Urinary bladder (tissue), 4 donors: ENCODE measurements around the gene GSTT2B. TPM values are rescaled to one million over a fixed set of nuclear protein-coding genes. Genes with fewer than 3 reads are reported as not detected.
"Not testable (repeated sequence)": the region's sequence is repeated elsewhere in the genome, so short reads cannot be mapped to it uniquely, and the experiment has no call there.

Experiments
- DNase-seq: peaks from one replicate; pipeline ENCODE4 v3.0.0-alpha.2; 2015; ENCODE audit errors: extremely low spot score
- H3K27ac ChIP-seq: one replicate; pipeline ENCODE4 v1.5.1; 2013; ENCODE audit warnings: low read depth, mild to moderate bottlenecking, moderate library complexity
- H3K36me3 ChIP-seq: one replicate; pipeline ENCODE4 v1.6.1; 2013; ENCODE audit warnings: mild to moderate bottlenecking, moderate library complexity; ENCODE audit not compliant: insufficient read depth
- H3K4me1 ChIP-seq: one replicate; pipeline ENCODE4 v1.6.1; 2013; ENCODE audit warnings: mild to moderate bottlenecking, moderate library complexity; ENCODE audit not compliant: insufficient read depth
- H3K4me3 ChIP-seq: one replicate; pipeline ENCODE4 v1.5.1; 2013; ENCODE audit warnings: low read depth, low read length
- WGBS: extraction: QIAGEN DNeasy Blood & Tissue Kit; methylation state at CpG from one replicate; pipeline ENCODE4 v1.1.7; 2013; 5-methylcytosine and 5-hydroxymethylcytosine counted together
- polyA plus RNA-seq: library from polyadenylated mRNA; stranded (reverse); fragments of 200-250 nt; gene quantifications from one replicate; pipeline ENCODE4 v1.2.3, GENCODE V29; 2013
- total RNA-seq: library from RNA; depleted of rRNA; stranded (reverse); fragments of >200 nt; gene quantifications from one replicate; pipeline ENCODE4 v1.2.3, GENCODE V29; 2014
- donor health status: healthy with polysubstance abuse.
- donor health status: healthy.

GSTT2B gene
- total and polyA plus RNA-seq, 2 donors: 2.1 to 30.4 TPM

DNA sequence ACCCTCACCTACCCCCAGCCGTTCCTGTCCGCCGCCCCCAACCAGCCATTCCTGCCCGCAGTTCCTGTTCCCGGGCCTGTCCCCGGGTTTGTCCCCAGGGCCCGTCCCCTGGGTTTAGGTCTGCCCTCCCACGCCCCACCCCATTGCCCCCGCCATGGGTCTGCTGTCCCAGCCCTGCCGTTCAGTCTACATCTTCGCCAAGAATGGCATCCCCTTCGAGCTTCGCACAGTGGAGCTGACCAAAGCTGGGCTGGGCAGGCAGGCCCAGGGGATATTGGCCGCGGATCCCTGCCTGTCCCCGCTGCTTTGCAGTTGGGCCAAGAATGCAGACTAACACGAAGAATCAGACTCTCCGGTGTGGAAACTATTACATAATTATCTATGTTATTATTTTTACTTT is 11.2 kb downstream of the GSTT2B start:
- WGBS: 89% methylated on average over 18 of the region's 18 CpGs
- H3K4me1 ChIP-seq, H3K4me3 ChIP-seq, DNase-seq, H3K36me3 ChIP-seq, H3K27ac ChIP-seq: not testable (repeated sequence)

DNA sequence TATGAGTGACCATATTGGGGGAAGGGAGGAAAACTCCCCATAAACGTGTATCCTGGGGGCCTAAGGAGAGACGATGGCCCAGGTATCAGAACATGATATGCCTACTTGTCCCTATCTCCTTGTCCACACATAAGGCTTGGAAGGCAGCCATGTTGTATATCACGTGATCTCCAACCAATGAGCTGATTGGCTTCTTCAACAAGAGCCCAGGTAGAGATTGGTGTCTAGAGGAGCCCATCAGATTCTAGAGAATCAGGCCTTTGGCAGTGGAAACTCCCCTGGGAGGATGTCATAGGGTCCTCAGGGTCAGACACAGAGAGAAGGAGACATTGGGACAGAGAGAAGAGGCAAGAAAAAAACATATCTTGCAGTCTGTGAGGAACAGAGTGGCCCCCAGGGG is 13.6 kb downstream of the GSTT2B start:
- not testable (repeated sequence) for H3K36me3 ChIP-seq, DNase-seq, H3K4me1 ChIP-seq, H3K27ac ChIP-seq, H3K4me3 ChIP-seq
- WGBS: 75% methylated on average over 3 of the region's 3 CpGs

DNA sequence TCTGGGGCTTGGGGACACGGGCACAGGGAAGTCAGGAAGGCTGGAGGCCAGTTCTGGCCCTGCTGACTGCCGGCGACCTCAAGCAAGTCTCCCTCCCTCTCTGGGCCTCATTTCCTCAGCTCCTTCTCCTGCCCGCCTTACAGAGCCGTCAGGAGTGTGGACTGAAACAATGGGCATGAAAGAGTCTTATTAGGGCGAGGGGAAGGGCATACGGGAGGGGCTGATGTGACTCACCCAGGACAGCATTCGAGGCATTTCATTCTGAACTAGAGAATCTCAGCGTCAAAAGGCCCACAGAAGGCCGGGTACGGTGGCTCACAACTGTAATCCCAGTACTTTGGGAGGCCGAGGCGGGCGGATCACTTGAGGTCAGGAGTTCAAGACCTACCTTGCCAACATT is 20.8 kb downstream of the GSTT2B start:
- not testable (repeated sequence) for H3K36me3 ChIP-seq, H3K4me1 ChIP-seq, H3K27ac ChIP-seq, DNase-seq, H3K4me3 ChIP-seq
- WGBS: 43% methylated on average over 3 of the region's 14 CpGs

DNA sequence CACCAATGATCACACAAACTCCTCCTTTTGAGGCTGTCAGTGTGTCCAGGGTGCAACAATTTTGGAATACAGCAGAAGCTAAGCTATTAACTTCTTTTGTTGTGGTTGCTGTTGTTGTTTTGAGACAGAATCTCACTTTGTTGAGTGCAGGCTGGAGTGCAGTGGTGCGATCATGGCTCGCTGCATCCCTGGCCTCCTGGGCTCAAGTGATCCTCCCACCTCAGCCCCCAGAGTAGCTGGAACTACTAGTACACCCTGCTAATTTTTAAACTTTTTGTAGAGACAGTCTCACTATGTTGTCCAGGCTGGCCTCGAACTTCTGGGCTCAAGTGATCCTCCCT is 22.0 kb downstream of the GSTT2B start:
- Histone ChIP-seq H3K36me3 (no peaks in the 10 kb centered on the region), H3K4me3 (no peak overlapping the region), H3K27ac (no peak overlapping the region), H3K4me1 (no peaks in the 10 kb centered on the region)
- DNase-seq: no peak
- WGBS: 90% methylated on average over 3 of the region's 3 CpGs

DNA sequence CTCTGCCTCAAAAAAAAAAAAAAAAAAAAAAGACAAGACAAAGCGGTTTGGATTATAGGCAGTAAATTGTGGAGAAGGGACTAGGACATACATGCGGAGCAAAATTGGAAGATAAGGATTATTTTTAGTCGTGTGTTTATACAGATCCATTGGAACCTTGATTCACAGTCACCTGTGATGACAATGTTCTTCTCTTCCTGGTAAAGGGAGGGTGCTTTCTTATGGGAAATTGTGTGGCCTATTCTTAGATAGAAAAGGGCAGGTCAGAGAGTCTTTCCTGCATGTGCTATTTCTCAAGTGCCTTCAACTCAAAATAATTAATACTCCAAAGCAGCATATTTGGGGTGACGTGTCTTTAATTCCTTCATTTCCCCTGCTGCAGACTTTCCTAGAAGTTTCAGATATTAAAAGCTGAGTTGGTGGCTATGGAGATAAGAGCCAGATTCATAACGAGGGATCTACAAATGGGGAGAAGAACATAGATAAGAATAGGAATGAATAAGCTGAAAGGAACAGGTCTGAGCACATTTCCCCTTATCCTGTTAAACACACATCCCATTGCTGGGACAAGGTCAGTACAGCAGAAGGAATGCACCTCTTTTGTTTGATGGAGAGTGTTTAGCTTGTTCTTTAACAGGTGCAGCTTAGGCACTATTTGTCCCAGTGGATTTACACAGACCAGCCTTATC is 22.5 kb downstream of the GSTT2B start:
- Histone ChIP-seq H3K36me3 (no peaks in the 10 kb centered on the region), H3K27ac (no peak overlapping the region), H3K4me3 (no peak overlapping the region), H3K4me1 (no peaks in the 10 kb centered on the region)
- WGBS: 70% methylated on average over 5 of the region's 5 CpGs
- no peak for DNase-seq

DNA sequence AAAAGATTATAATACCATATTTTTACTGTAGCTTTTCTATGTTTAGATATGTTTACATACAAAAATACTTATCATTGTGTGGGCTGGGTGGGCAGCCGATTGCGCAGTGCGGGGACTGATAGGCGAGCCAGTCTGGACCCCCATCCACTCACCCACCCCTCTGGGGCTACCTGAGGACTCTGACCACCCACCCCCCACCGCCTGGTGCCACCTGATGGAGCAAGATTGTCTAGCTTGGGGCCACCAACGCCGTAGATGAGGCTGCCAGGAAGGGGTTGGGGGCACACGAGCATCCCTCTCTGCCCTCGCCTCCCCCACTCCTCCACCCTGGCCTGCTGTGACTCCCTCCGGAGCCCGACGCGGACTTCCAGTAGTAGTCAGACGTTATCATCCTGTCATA is 34.4 kb downstream of the GSTT2B start:
- Histone ChIP-seq H3K4me1 (no peaks in the 10 kb centered on the region), H3K36me3 (no peaks in the 10 kb centered on the region), H3K27ac (no peak overlapping the region), H3K4me3 (no peak overlapping the region)
- 63% methylated on average over 14 of the region's 14 CpGs for WGBS
- no peak for DNase-seq

DNA sequence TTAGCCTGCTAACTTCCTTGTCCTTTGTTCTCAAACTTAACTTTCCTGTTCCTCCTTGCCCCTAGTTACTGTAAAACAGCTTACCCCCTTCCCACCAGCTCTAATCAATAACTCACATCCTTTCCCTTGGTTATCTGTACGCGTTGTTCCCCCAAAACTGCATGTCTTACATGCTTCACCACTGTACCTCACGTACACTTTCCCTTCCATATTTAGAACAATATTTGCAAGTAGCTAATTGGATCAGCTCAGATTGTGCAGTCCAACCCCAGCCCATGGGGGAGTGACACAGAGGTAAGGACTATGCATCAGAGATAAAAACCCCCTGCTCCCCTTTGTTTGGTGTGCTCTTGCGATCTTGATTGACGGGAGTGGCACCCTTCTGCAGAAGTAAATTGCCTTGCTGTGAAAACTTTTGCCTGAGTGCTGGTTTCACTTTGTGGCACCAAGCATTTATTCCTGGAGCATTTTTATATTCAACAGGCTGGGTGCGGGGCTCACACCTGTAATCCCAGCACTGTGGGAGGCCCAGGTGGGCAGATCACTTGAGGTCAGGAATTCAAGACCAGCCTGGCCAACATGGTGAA is 35.9 kb downstream of the GSTT2B start:
- DNase-seq: no peak
- no peak overlapping the region for H3K4me3 ChIP-seq
- WGBS: 89% methylated on average over 6 of the region's 6 CpGs
- no peak overlapping the region for H3K27ac ChIP-seq
- H3K36me3 ChIP-seq: no peaks in the 10 kb centered on the region
- H3K4me1 ChIP-seq: no peaks in the 10 kb centered on the region

DNA sequence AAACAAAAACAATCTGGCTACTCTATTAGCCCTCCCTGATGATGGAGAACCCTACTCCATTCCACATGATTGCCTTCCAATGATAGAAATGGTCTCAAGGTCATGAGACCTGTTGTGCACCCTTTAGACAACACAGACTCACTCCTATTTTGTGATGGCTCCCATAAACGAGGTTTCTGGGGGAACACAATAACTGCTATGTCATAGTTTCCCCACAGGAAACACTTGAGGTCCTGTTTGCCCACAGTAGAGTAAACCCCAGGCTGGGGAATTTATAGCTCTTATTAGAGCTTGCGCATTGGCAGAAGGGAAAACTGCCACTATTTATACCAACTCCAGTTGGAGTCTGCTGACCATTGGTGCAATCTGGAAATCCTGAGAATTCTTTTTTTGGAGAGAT is 38.1 kb downstream of the GSTT2B start:
- no peaks in the 10 kb centered on the region for H3K36me3 ChIP-seq
- no peaks in the 10 kb centered on the region for H3K4me1 ChIP-seq
- DNase-seq: no peak
- H3K27ac ChIP-seq: no peak overlapping the region
- WGBS: 64% methylated on average over 2 of the region's 2 CpGs
- no peak overlapping the region for H3K4me3 ChIP-seq

DNA sequence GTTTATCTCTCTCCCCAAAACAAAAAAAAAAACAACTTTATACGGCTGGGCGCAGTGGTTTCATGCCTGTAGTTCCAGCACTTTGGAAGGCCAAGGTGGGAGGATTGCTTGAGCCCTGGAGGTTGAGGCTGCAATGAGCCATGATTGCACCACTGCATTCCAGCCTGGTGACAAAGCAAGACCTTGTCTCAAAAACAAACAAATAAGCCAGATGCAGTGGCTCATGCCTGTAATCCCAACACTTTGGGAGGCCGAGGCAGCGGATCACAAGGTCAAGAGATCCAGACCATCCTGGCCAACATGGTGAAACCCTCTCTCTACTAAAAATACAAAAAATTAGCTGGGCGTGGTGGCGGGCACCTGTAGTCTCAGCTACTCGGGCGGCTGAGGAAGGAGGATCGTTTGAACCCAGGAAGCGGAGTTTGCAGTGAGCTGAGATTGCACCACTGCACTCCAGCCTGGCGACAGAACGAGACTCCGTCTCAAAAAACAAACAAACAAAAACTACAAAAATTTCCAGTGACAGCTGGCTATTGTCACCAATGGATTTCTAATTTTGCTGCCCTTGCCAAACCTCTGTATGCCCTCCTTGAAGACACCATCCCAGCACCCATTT is 39.3 kb downstream of the GSTT2B start:
- 86% methylated on average over 13 of the region's 13 CpGs for WGBS
- not testable (repeated sequence) for H3K4me1 ChIP-seq, H3K4me3 ChIP-seq, H3K27ac ChIP-seq, DNase-seq, H3K36me3 ChIP-seq

DNA sequence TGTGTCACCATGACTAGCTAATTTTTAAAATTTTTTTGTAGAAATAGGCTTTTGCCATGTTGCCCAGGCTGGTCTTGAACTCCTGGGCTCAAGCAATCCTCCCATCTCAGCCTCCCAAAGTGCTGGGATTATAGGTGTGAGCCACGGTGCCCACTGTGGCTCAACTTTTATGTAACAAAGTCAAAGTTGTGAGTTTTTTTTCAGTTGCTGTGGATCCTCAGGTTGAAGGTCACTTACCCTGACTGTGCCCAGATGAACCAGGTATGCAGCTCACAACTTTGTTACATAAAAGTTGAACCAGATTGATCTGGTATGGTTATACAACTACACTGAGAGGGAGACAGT is 40.8 kb downstream of the GSTT2B start:
- H3K27ac ChIP-seq, H3K36me3 ChIP-seq, H3K4me3 ChIP-seq, H3K4me1 ChIP-seq, DNase-seq: not testable (repeated sequence)
- 89% methylated on average over 1 of the region's 1 CpG for WGBS

DNA sequence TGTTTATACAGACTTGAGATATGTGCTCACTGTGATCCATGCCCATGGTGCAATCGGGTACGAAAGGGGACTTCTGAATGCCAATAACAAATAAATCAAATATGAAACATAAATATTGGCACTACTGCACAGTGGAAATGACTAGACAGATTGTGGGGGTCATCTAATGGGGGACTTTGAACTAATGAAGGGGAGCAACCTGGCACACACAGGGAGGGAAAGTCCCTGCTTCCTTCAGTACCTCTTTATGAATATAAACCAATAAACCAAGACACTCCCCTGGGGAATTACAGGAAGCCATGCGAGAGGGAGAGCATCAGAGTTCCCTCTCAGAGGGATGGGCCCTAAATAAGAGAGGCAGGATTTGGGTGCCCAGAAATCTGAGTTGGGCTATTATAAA is 45.7 kb downstream of the GSTT2B start:
- H3K36me3 ChIP-seq: no peaks in the 10 kb centered on the region
- no peak overlapping the region for H3K4me3 ChIP-seq
- DNase-seq: no peak
- 87% methylated on average over 3 of the region's 3 CpGs for whole genome bisulfite sequencing
- H3K27ac ChIP-seq: no peak overlapping the region
- H3K4me1 ChIP-seq: no peaks in the 10 kb centered on the region

DNA sequence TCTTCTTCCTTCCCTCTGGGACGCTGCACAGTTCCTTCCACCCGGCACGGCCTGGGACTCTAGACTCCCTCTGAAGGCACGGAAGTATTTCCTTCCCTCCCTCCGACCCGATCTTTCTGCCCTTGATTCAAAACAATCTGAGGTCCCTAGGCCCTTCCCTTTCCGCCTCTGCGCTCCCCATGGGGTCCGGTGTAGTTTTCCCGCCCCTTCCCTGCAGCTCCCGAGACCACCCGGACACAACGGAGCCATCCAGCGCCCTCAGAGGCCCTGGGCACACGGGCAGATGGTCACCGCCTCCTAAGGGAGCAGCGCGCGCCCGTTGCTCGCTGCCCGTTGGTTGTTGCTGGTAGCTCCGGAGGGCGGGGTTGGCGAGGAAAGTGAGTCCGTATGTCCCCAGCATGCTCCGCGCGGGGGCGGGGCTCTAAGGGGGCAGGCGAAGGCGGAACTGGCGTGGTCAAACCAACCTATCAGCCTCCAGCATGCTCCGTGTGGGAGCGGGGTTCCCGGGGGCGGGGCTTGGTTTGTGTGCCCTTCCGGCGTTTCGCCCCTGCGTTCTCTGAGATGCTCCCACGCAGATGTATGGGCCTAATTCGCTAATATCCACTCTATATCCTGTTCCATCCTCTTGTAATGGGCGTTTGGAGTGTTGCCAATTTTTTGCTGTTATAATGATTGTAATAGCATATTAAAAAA is 47.2 kb downstream of the GSTT2B start:
- peak overlapping the region; percentile 43 for H3K4me3 ChIP-seq
- H3K27ac ChIP-seq: peak overlapping the region; percentile 85

DNA sequence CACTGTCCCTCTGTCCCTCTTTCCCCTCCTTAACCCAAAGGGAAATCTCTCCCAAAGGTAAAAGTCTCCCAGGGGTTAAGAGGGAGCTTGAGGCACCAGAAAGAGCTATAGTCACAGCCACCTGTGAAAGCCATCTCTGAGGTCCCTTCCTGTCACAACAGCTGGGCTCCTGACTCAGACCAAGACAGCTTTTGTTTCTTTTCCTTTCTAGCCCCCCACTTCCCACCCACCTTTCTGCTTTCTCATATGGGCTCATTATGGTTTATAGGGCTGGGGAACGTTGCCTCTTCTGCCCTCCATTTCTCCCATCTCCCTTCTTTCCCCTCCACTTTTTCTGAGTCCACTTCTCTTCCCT is 47.7 kb downstream of the GSTT2B start:
- H3K4me1 ChIP-seq: no peaks in the 10 kb centered on the region
- no peaks in the 10 kb centered on the region for H3K36me3 ChIP-seq
- H3K27ac ChIP-seq: peak overlapping the region; percentile 85
- 0% methylated on average over 1 of the region's 1 CpG for WGBS
- DNase-seq: no peak
- H3K4me3 ChIP-seq: peak overlapping the region; percentile 43

More for the DNA sequence above, 47.2 kb downstream of the GSTT2B start:
- H3K4me1 ChIP-seq: no peaks in the 10 kb centered on the region
- no peaks in the 10 kb centered on the region for H3K36me3 ChIP-seq
- peak; percentile 96 for DNase-seq
- under 1% methylated on average over 44 of the region's 44 CpGs for WGBS

DNA sequence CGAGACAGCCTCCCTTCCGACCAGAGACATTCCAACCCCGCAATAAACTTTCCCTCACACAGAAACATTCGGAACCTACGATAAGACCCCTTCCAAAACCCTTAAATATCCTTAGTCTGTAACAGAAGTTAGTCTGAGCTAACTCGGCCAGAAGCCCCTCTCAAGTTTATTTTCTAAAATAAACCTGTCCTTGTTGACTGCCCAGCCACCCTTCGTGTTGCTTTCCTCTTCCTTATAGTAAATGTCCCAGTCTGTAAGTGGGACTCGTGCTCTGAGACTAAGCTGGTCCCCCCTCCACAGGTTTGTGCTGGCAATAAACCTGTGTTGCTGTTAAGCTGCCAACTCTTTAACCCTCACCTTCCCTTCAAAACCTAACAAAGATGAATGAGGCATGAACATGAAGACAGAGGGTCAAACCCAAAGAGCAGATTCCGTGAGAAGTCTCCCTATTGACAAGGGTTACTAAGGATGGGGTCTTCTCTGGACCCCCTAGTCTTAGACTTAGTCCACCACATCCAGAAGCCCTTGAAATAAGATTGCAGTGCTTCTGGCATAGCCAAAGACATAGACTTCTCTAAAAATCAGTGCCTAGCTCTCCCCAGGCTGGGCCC is 48.6 kb downstream of the GSTT2B start:
- Histone ChIP-seq H3K4me1 (no peaks in the 10 kb centered on the region), H3K4me3 (no peak overlapping the region), H3K36me3 (no peaks in the 10 kb centered on the region), H3K27ac (no peak overlapping the region)
- DNase-seq: no peak
- 73% methylated on average over 9 of the region's 9 CpGs for WGBS
